H1 (cell line): Measurements from ENCODE around the gene UBASH3B. TPM values are rescaled to one million over a fixed set of nuclear protein-coding genes. Genes with fewer than 3 reads are reported as not detected.

Experiments used
- CTCF ChIA-PET: fragments of 300-600 bp; sonication (Branson Sonifier 250); formaldehyde crosslinking; loops from one replicate; lab custom pipeline; 2021; ENCODE audit not compliant: partially characterized antibody; lab: Charles Lee
- POLR2A ChIA-PET: fragments of 300-600 bp; sonication (Branson Sonifier 250); formaldehyde crosslinking; loops from one replicate; lab custom pipeline; 2021; ENCODE audit warnings: inconsistent platforms; ENCODE audit not compliant: partially characterized antibody; lab: Charles Lee
- DNase-seq, 2 experiments: peaks; one replicate each; pipeline versions ENCODE4 v3.0.0 to v3.0.0-alpha.2; 2010 to 2022; ENCODE audit warnings: low spot score in 2 of 2, low read depth in 1 of 2, mixed read lengths in 1 of 2
- FAIRE-seq: peaks from 2 replicates; lab custom pipeline; 2011; peaks lifted over from hg19 to GRCh38; lab: Jason Lieb, UNC
- H2AFZ ChIP-seq: 2 replicates; pipeline ENCODE4 v1.8.1; 2012; ENCODE audit warnings: low read length, inconsistent platforms
- H2AK5ac ChIP-seq: 2 replicates; pipeline ENCODE4 v1.6.1; 2013; ENCODE audit warnings: low read depth, low read length
- H2BK120ac ChIP-seq: replicated peaks from 2 replicates; pipeline ENCODE3; 2013; ENCODE audit warnings: low read depth, low read length, inconsistent platforms
- H2BK12ac ChIP-seq: 2 replicates; pipeline ENCODE4 v1.6.1; 2013; ENCODE audit warnings: low read depth, low read length
- H2BK15ac ChIP-seq: 2 replicates; pipeline ENCODE4 v1.6.1; 2013; ENCODE audit warnings: low read length
- H2BK20ac ChIP-seq: 2 replicates; pipeline ENCODE4 v1.6.1; 2013; ENCODE audit warnings: low read length
- H2BK5ac ChIP-seq: 2 replicates; pipeline ENCODE4 v1.6.1; 2013; ENCODE audit warnings: low read depth, low read length
- H3K14ac ChIP-seq: 2 replicates; pipeline ENCODE4 v1.6.1; 2013; ENCODE audit warnings: inconsistent platforms; ENCODE audit not compliant: insufficient read length
- H3K18ac ChIP-seq: 2 replicates; pipeline ENCODE4 v1.6.1; 2013; ENCODE audit warnings: low read length; ENCODE audit errors: extremely low read depth
- H3K23ac ChIP-seq: 2 replicates; pipeline ENCODE4 v1.6.1; 2013; ENCODE audit warnings: inconsistent platforms; ENCODE audit not compliant: insufficient read length
- H3K23me2 ChIP-seq: 2 replicates; pipeline ENCODE4 v1.6.1; 2013; ENCODE audit warnings: low read depth, low read length
- H3K27ac ChIP-seq: 2 replicates; pipeline ENCODE4 v1.6.1; 2011; ENCODE audit warnings: low read depth, low read length, inconsistent platforms
- H3K27me3 ChIP-seq, 4 experiments: replicated peaks in 1 of 4; 1 replicate in 1 of 4; 2 replicates in 3 of 4; pipeline versions ENCODE4 v1.6.1 to v1.8.1; 2011 to 2013; ENCODE audit warnings: low read length in 3 of 4, mild to moderate bottlenecking in 3 of 4, inconsistent platforms in 2 of 4, mixed read lengths in 2 of 4, moderate library complexity in 1 of 4; ENCODE audit not compliant: control insufficient read depth in 3 of 4, insufficient read depth in 3 of 4; ENCODE audit errors: extremely low read depth in 1 of 4
- H3K36me3 ChIP-seq, 4 experiments: 2 replicates each; pipeline versions ENCODE4 v1.6.1 to v1.8.1; 2011 to 2013; ENCODE audit warnings: mild to moderate bottlenecking in 4 of 4, low read length in 3 of 4, moderate library complexity in 2 of 4, control low read depth in 1 of 4, inconsistent platforms in 1 of 4; ENCODE audit not compliant: insufficient read depth in 4 of 4, control insufficient read depth in 2 of 4
- H3K4ac ChIP-seq: replicated peaks from 2 replicates; pipeline ENCODE3; 2013; ENCODE audit warnings: low read length, low read depth, mixed read lengths, inconsistent platforms; ENCODE audit not compliant: insufficient read length
- H3K4me1 ChIP-seq, 4 experiments: replicated peaks in 1 of 4; 1 replicate in 1 of 4; 2 replicates in 3 of 4; pipeline versions ENCODE4 v1.6.1 to v1.8.1; 2011 to 2013; ENCODE audit warnings: low read length in 3 of 4, inconsistent platforms in 2 of 4, mixed read lengths in 1 of 4; ENCODE audit not compliant: insufficient read depth in 4 of 4, control insufficient read depth in 3 of 4
- H3K4me2 ChIP-seq, 2 experiments: 2 replicates each; pipeline versions ENCODE4 v1.6.1 to v1.8.1; 2011 to 2013; ENCODE audit warnings: low read depth in 2 of 2, low read length in 2 of 2, control low read depth in 1 of 2, inconsistent platforms in 1 of 2, mild to moderate bottlenecking in 1 of 2; ENCODE audit not compliant: insufficient read depth in 1 of 2
- H3K4me3 ChIP-seq, 4 experiments: fragments of 200-600, 300-600 bp in 1 of 4; sonication (generic), shearing (Covaris generic), sonication (Bioruptor Twin) in 1 of 4; 2 replicates each; pipeline versions ENCODE4 v1.5.1 to v1.8.1; 2011 to 2016; ENCODE audit warnings: low read length in 4 of 4, low read depth in 3 of 4, control low read depth in 2 of 4, inconsistent platforms in 2 of 4, mild to moderate bottlenecking in 2 of 4, mixed read lengths in 1 of 4, moderate library complexity in 1 of 4; ENCODE audit not compliant: insufficient read depth in 2 of 4; ENCODE audit errors: extremely low read depth in 1 of 4
- H3K56ac ChIP-seq: replicated peaks from 2 replicates; pipeline ENCODE3; 2013; ENCODE audit warnings: low read depth, mild to moderate bottlenecking, mixed read lengths, low read length, inconsistent platforms; ENCODE audit not compliant: insufficient read length
- H3K79me1 ChIP-seq: 2 replicates; pipeline ENCODE4 v1.6.1; 2013; ENCODE audit warnings: low read depth, low read length, control low read depth
- H3K79me2 ChIP-seq, 2 experiments: 2 replicates each; pipeline versions ENCODE4 v1.6.1 to v1.8.1; 2012 to 2013; ENCODE audit warnings: low read length in 2 of 2, mild to moderate bottlenecking in 2 of 2, inconsistent platforms in 1 of 2; ENCODE audit not compliant: insufficient read depth in 2 of 2, control insufficient read depth in 1 of 2
- H3K9ac ChIP-seq, 4 experiments: replicated peaks in 1 of 4; 1 replicate in 1 of 4; 2 replicates in 3 of 4; pipeline versions ENCODE4 v1.6.1 to v1.8.1; 2011 to 2013; ENCODE audit warnings: low read depth in 3 of 4, low read length in 3 of 4, control low read depth in 2 of 4, mild to moderate bottlenecking in 2 of 4, moderate library complexity in 2 of 4, inconsistent platforms in 1 of 4; ENCODE audit errors: extremely low read depth in 1 of 4
- H3K9me3 ChIP-seq, 2 experiments: 2 replicates each; pipeline versions ENCODE4 v1.6.1 to v1.8.1; 2012 to 2013; ENCODE audit warnings: mild to moderate bottlenecking in 2 of 2, moderate library complexity in 2 of 2, control low read depth in 1 of 2, inconsistent platforms in 1 of 2, low read depth in 1 of 2, low read length in 1 of 2, mixed read lengths in 1 of 2; ENCODE audit not compliant: insufficient read depth in 2 of 2
- H4K20me1 ChIP-seq, 2 experiments: replicated peaks in 1 of 2; 2 replicates each; pipeline versions ENCODE3 to v1.8.1; 2011 to 2013; ENCODE audit warnings: inconsistent platforms in 2 of 2, low read length in 2 of 2, mild to moderate bottlenecking in 1 of 2; ENCODE audit not compliant: insufficient read depth in 2 of 2, control insufficient read depth in 1 of 2
- H4K5ac ChIP-seq: 2 replicates; pipeline ENCODE4 v1.6.1; 2013; ENCODE audit warnings: low read length, low read depth, mixed read lengths, inconsistent platforms; ENCODE audit not compliant: insufficient read length
- H4K8ac ChIP-seq: 2 replicates; pipeline ENCODE4 v1.8.0; 2013; ENCODE audit warnings: mild to moderate bottlenecking, moderate library complexity, low read length, inconsistent platforms; ENCODE audit not compliant: insufficient read depth; ENCODE audit errors: extremely low read depth
- H4K91ac ChIP-seq: replicated peaks from 2 replicates; pipeline ENCODE3; 2013; ENCODE audit warnings: low read length, mixed read lengths, inconsistent platforms; ENCODE audit not compliant: insufficient read length
- CBX5 ChIP-seq: fragments of 300-800, 300-1000 bp; sonication (generic); IDR thresholded peaks from 2 replicates; pipeline ENCODE4 v1.7.1; 2016; ENCODE audit warnings: antibody characterized with exemption, low read length, low read depth
- CREB1 ChIP-seq: IDR thresholded peaks from 2 replicates; pipeline ENCODE4 v1.6.1; 2012; ENCODE audit warnings: inconsistent platforms
- CTBP2 ChIP-seq: IDR thresholded peaks from 2 replicates; pipeline ENCODE4 v1.7.0; 2011; ENCODE audit warnings: borderline replicate concordance, mild to moderate bottlenecking, moderate library complexity, mixed read lengths, low read length; ENCODE audit not compliant: insufficient read depth, insufficient read length
- CTCF ChIP-seq, 3 experiments: IDR thresholded peaks; 1 replicate in 2 of 3; 2 replicates in 1 of 3; pipeline versions ENCODE4 v1.5.1 to v1.6.1; 2011; ENCODE audit warnings: low read length in 3 of 3, mild to moderate bottlenecking in 3 of 3, inconsistent platforms in 2 of 3, low read depth in 1 of 3, moderate library complexity in 1 of 3; ENCODE audit not compliant: insufficient read depth in 1 of 3; ENCODE audit errors: control extremely low read depth in 1 of 3
- EP300 ChIP-seq, 2 experiments: IDR thresholded peaks; 1 replicate in 1 of 2; 2 replicates in 1 of 2; pipeline ENCODE4 v1.6.1; 2011 to 2012; ENCODE audit warnings: low read depth in 2 of 2, low read length in 2 of 2, mild to moderate bottlenecking in 2 of 2, borderline replicate concordance in 1 of 2, inconsistent platforms in 1 of 2, moderate library complexity in 1 of 2
- EZH2 ChIP-seq: fragments of 200-600 bp; sonication (generic); IDR thresholded peaks from 2 replicates; pipeline ENCODE4 v1.7.1; 2012; ENCODE audit warnings: low read depth, mild to moderate bottlenecking, moderate library complexity, low read length, inconsistent platforms; ENCODE audit not compliant: severe bottlenecking
- HDAC2 ChIP-seq, 2 experiments: fragments of 300-600 bp in 1 of 2; sonication (generic) in 1 of 2; IDR thresholded peaks; 2 replicates each; pipeline ENCODE4 v1.6.1; 2011 to 2012; ENCODE audit warnings: low read depth in 2 of 2, low read length in 2 of 2, mild to moderate bottlenecking in 2 of 2, moderate library complexity in 2 of 2, borderline replicate concordance in 1 of 2, inconsistent platforms in 1 of 2
- SIN3A ChIP-seq, 2 experiments: IDR thresholded peaks in 1 of 2; conservative IDR thresholded peaks in 1 of 2; 2 replicates each; pipeline ENCODE4 v1.6.1; 2011 to 2012; ENCODE audit warnings: low read length in 2 of 2, improper control_type of control experiment in 1 of 2, low read depth in 1 of 2, mild to moderate bottlenecking in 1 of 2
- SRF ChIP-seq: IDR thresholded peaks from 2 replicates; pipeline ENCODE4 v1.6.1; 2011; ENCODE audit warnings: mild to moderate bottlenecking, low read depth, low read length, moderate library complexity
- SUZ12 ChIP-seq: fragments of 200-600 bp; sonication (generic); IDR thresholded peaks from 2 replicates; pipeline ENCODE4 v1.6.1; 2012; ENCODE audit warnings: mild to moderate bottlenecking, inconsistent platforms, low read length, moderate library complexity, mixed read lengths
- WGBS, 2 experiments: shearing (Covaris generic) in 1 of 2; methylation state at CpG; one replicate each; pipeline versions ENCODE4 v1.1.6 to v1.1.7; 2013 to 2015; ENCODE audit warnings: low lambda C conversion rate in 2 of 2, mixed read lengths in 2 of 2, inconsistent platforms in 1 of 2, low coverage in 1 of 2, missing lambda C conversion rate in 1 of 2; ENCODE audit not compliant: insufficient replicate concordance in 2 of 2, insufficient coverage in 1 of 2, insufficient read length in 1 of 2; ENCODE audit errors: extremely low coverage in 1 of 2, missing lambda C conversion rate in 1 of 2; 5-methylcytosine and 5-hydroxymethylcytosine counted together
- polyA plus RNA-seq, 7 experiments: library from polyadenylated mRNA; depleted of rRNA in 3 of 7; stranded (reverse) in 5 of 7; unstranded in 2 of 7; fragments of >200 nt in 5 of 7; fragments of 200-250 nt in 2 of 7; gene quantifications; 1 replicate in 5 of 7; 2 replicates in 1 of 7; 4 replicates in 1 of 7; pipeline versions ENCODE4 v1.2.1 to v1.2.3, GENCODE V29; 2011 to 2013; ENCODE audit warnings: missing spikeins in 2 of 7, mixed read lengths in 2 of 7
- total RNA-seq: library from RNA; stranded (reverse); fragmentation: NEBNext Ultra II Directional; extraction: Animal tissue kit (Norgen Biotek cat#: 25700); gene quantifications from 2 replicates; pipeline ENCODE4 v1.2.1, GENCODE V29; 2021

The UBASH3B gene
- total and polyA plus RNA-seq, 2 of the 8 experiments (the other 6 are each of a cell fraction or from before 2014, with no cell fraction given), result 7.5 to 9.5 TPM

- Histone ChIP-seq H3K56ac (no peak overlapping the region), H3K4me1 (peaks cover 0 to 3% (median 0%) of the 10 kb centered on the region in 4 experiments; a peak in 4 of 7 replicates), H3K4me2 (no peak overlapping the region), H3K9me3 (no peaks in the 10 kb centered on the region), H2BK12ac (peak overlapping the region; percentile 76; the same call in 1 of the 2 replicates), H3K9ac (no peak overlapping the region), H3K79me2 (no peaks in the 10 kb centered on the region), H3K79me1 (no peaks in the 10 kb centered on the region), H2BK120ac (no peak overlapping the region), H3K18ac (no peak overlapping the region), H3K27me3 (no peaks in the 10 kb centered on the region), H2AK5ac (no peak overlapping the region), H2AFZ (no peak overlapping the region), H3K4me3 (no peak overlapping the region), H4K20me1 (no peaks in the 10 kb centered on the region), H3K27ac (no peak overlapping the region), H3K4ac (no peak overlapping the region), H3K14ac (no peak overlapping the region), H4K8ac (no peak overlapping the region), H2BK15ac (no peak overlapping the region), H3K23me2 (no peaks in the 10 kb centered on the region), H3K23ac (no peak overlapping the region), H4K5ac (no peak overlapping the region), H2BK5ac (0 out of 2 replicates have a peak overlapping the region, but pooled peaks have one; percentile 4), H2BK20ac (peak overlapping the region; percentile 9; the same call in 1 of the 2 replicates), H3K36me3 (no peaks in the 10 kb centered on the region), H4K91ac (no peak overlapping the region)
- POLR2A ChIA-PET, result no interaction called here
- WGBS, 2 experiments, result 91% methylated on average over 5 of the region's 5 CpGs; no CpG with 5 or more reads in 1 of the 2 experiments
- CTCF ChIA-PET, result interaction anchor here (0.8 to 6.1 kb wide), 9 partner anchors 8 to 63 kb away, joined by 3 to 56 read pairs (median 4); no protein-coding TSS in a partner anchor
- DNase-seq, result no peak
- FAIRE-seq, result no peak
- TF ChIP-seq CTCF (IDR thresholded peaks at IDR 0.05; ENCODE audit: control extremely low read depth in 1 of 3, insufficient read depth in 1 of 3, low read depth in 1 of 3, low read length in 3 of 3), result no peak
- no peak for TF ChIP-seq SRF
- no peak for TF ChIP-seq EP300 (IDR thresholded peaks at IDR 0.05; ENCODE audit: borderline replicate concordance in 1 of 2, low read depth in 2 of 2, low read length in 2 of 2)
- TF ChIP-seq HDAC2 (IDR thresholded peaks at IDR 0.05; ENCODE audit: borderline replicate concordance in 1 of 2, low read depth in 2 of 2, low read length in 2 of 2), result no peak
- TF ChIP-seq CBX5, result no peak
- no peak for TF ChIP-seq SIN3A (conservative IDR thresholded peaks at IDR 0.05 in 1 of 2, IDR thresholded peaks at IDR 0.05 in 1 of 2; ENCODE audit: low read depth in 1 of 2, low read length in 2 of 2)
- no peak for TF ChIP-seq SUZ12
- no peak for TF ChIP-seq CREB1
- TF ChIP-seq EZH2, result no peak
- no peak for TF ChIP-seq CTBP2
These were observed 148.2 kb downstream of the UBASH3B start for GRCh38 chr11:122803716-122804115.
